CD14-positive monocyte (primary cell): Measurements from ENCODE around the gene MAP1LC3A. TPM values are rescaled to one million over a fixed set of nuclear protein-coding genes. Genes with fewer than 3 reads are reported as not detected.

ENCODE experiments used
- DNase-seq, 3 donors: peaks; one replicate each; pipeline ENCODE4 v3.0.0-alpha.2; 2011 to 2022
- H2AFZ ChIP-seq: 2 replicates; pipeline ENCODE4 v1.6.0; 2012; ENCODE audit warnings: mild to moderate bottlenecking, low read depth, low read length, inconsistent platforms; ENCODE audit not compliant: insufficient read depth, poor library complexity, severe bottlenecking
- H3K27ac ChIP-seq, 2 donors: 1 replicate in 1 of 2; 2 replicates in 1 of 2; pipeline ENCODE4 v1.5.1; 2012 to 2013; ENCODE audit warnings: low read length in 2 of 2, control low read depth in 1 of 2, inconsistent platforms in 1 of 2, low read depth in 1 of 2, mild to moderate bottlenecking in 1 of 2
- H3K27me3 ChIP-seq, 2 donors: one replicate each; pipeline versions ENCODE4 v1.6.0 to v1.6.1; 2011 to 2013; ENCODE audit warnings: low read length in 2 of 2; ENCODE audit not compliant: control insufficient read depth in 2 of 2, insufficient read depth in 2 of 2
- H3K36me3 ChIP-seq, 2 donors: replicated peaks in 1 of 2; 1 replicate in 1 of 2; 2 replicates in 1 of 2; pipeline versions ENCODE4 v1.5.1 to v1.6.1; 2012 to 2013; ENCODE audit warnings: low read length in 2 of 2, control low read depth in 1 of 2, inconsistent platforms in 1 of 2, mild to moderate bottlenecking in 1 of 2; ENCODE audit not compliant: insufficient read depth in 2 of 2, control insufficient read depth in 1 of 2
- H3K4me1 ChIP-seq, 2 donors: 1 replicate in 1 of 2; 2 replicates in 1 of 2; pipeline versions ENCODE4 v1.5.1 to v1.6.1; 2012 to 2013; ENCODE audit warnings: low read length in 2 of 2, control low read depth in 1 of 2, inconsistent platforms in 1 of 2, mild to moderate bottlenecking in 1 of 2, moderate library complexity in 1 of 2; ENCODE audit not compliant: insufficient read depth in 2 of 2, control insufficient read depth in 1 of 2
- H3K4me2 ChIP-seq: replicated peaks from 2 replicates; pipeline ENCODE3; 2012; ENCODE audit warnings: low read length, moderate library complexity, mild to moderate bottlenecking; ENCODE audit not compliant: poor library complexity, severe bottlenecking; ENCODE audit errors: extremely low read depth
- H3K4me3 ChIP-seq, 3 experiments: fragments of 200-600 bp in 1 of 3; sonication (generic) in 1 of 3; replicated peaks in 1 of 3; 1 replicate in 2 of 3; 2 replicates in 1 of 3; pipeline ENCODE4 v1.5.1; 2011 to 2013; ENCODE audit warnings: low read length in 3 of 3, mild to moderate bottlenecking in 3 of 3, control low read depth in 2 of 3, low read depth in 2 of 3, inconsistent platforms in 1 of 3, moderate library complexity in 1 of 3
- H3K79me2 ChIP-seq: 2 replicates; pipeline ENCODE4 v1.6.0; 2012; ENCODE audit warnings: mild to moderate bottlenecking, control low read depth, inconsistent platforms, low read length, moderate library complexity; ENCODE audit not compliant: insufficient read depth
- H3K9ac ChIP-seq: 2 replicates; pipeline ENCODE4 v1.6.0; 2017; ENCODE audit warnings: low read length, mild to moderate bottlenecking; ENCODE audit not compliant: insufficient read depth, poor library complexity, severe bottlenecking
- H3K9me3 ChIP-seq, 2 donors: replicated peaks in 1 of 2; 1 replicate in 1 of 2; 2 replicates in 1 of 2; pipeline versions ENCODE4 v1.5.1 to v1.6.1; 2012 to 2013; ENCODE audit warnings: low read length in 2 of 2, control low read depth in 1 of 2; ENCODE audit not compliant: control insufficient read depth in 1 of 2, insufficient read depth in 1 of 2
- H4K20me1 ChIP-seq: 2 replicates; pipeline ENCODE4 v1.6.0; 2012; ENCODE audit warnings: mild to moderate bottlenecking, low read length, control low read depth, moderate library complexity; ENCODE audit not compliant: insufficient read depth
- H3K27ac Mint-ChIP-seq, 7 donors: one replicate each; pipeline ENCODE4 v1.8.0; 2020; ENCODE audit warnings: mild to moderate bottlenecking in 7 of 7, mixed read lengths in 7 of 7, moderate library complexity in 6 of 7, inconsistent platforms in 2 of 7
- H3K27me3 Mint-ChIP-seq, 3 donors: one replicate each; pipeline ENCODE4 v1.8.0; 2021 to 2022; ENCODE audit warnings: low read depth in 3 of 3, mild to moderate bottlenecking in 3 of 3, mixed read lengths in 3 of 3, moderate library complexity in 3 of 3, inconsistent platforms in 1 of 3
- H3K36me3 Mint-ChIP-seq, 2 donors: one replicate each; pipeline ENCODE4 v1.8.0; 2020; ENCODE audit warnings: mixed read lengths in 2 of 2, inconsistent platforms in 1 of 2, mild to moderate bottlenecking in 1 of 2
- H3K4me1 Mint-ChIP-seq: one replicate; pipeline ENCODE4 v1.8.0; 2020; ENCODE audit warnings: mild to moderate bottlenecking, mixed read lengths
- H3K4me3 Mint-ChIP-seq, 2 donors: one replicate each; pipeline ENCODE4 v1.8.0; 2020; ENCODE audit warnings: mild to moderate bottlenecking in 2 of 2, mixed read lengths in 2 of 2, moderate library complexity in 1 of 2
- H3K9me3 Mint-ChIP-seq, 7 donors: one replicate each; pipeline ENCODE4 v1.8.0; 2020 to 2022; ENCODE audit warnings: mixed read lengths in 7 of 7, mild to moderate bottlenecking in 6 of 7, moderate library complexity in 6 of 7, inconsistent platforms in 2 of 7
- CTCF ChIP-seq: fragments of 200-600 bp; IDR thresholded peaks from one replicate; pipeline ENCODE4 v1.8.0; 2022; ENCODE audit warnings: antibody characterized with exemption, mild to moderate bottlenecking
- WGBS: methylation state at CpG from one replicate; pipeline ENCODE4 v1.1.5; 2013; ENCODE audit warnings: missing lambda C conversion rate; ENCODE audit not compliant: insufficient coverage; 5-methylcytosine and 5-hydroxymethylcytosine counted together
- intact Hi-C, 2 donors: fragments of 100-400 bp; cut with micrococcal nuclease; formaldehyde crosslinking; loops; one replicate each; pipeline versions ENCODE4 v1.15.0 to v1.15.1; 2023
- polyA plus RNA-seq, 3 donors: library from polyadenylated mRNA; depleted of rRNA in 1 of 3; unstranded in 2 of 3; stranded (reverse) in 1 of 3; fragments of 300-500 nt in 2 of 3; fragments of >200 nt in 1 of 3; fragmentation: Illumina TruSeq in 2 of 3; gene quantifications; 1 replicate in 2 of 3; 2 replicates in 1 of 3; pipeline ENCODE4 v1.2.3, GENCODE V29; 2012 to 2021

Gene MAP1LC3A
- polyA plus RNA-seq, 3 donors: 2.5 to 7.7 (median 2.6) TPM

GRCh38 chr20:34560614-34561013, 2.1 kb downstream of the MAP1LC3A start:
- Mint-ChIP-seq H3K9me3 (peaks cover 0 to 1% (median 0%) of the 10 kb centered on the region in 7 donors), H3K4me1 (peaks cover 5% of the 10 kb centered on the region), H3K27ac (peak overlapping the region in 2 of 7 donors; percentile 30 to 69), H3K36me3 (peaks cover 3 to 5% of the 10 kb centered on the region in 2 donors), H3K27me3 (peaks cover 0 to 2% (median 0%) of the 10 kb centered on the region in 3 donors), H3K4me3 (no peak overlapping the region)
- no peak overlapping the region for H2AFZ ChIP-seq
- peaks cover 7 to 16% of the 10 kb centered on the region in 2 donors for H3K4me1 ChIP-seq
- no peak overlapping the region for H3K4me3 ChIP-seq
- H3K27ac ChIP-seq: peak overlapping the region in 1 of 2 donors; percentile 8
- no peak overlapping the region for H3K4me2 ChIP-seq
- H3K36me3 ChIP-seq: no peaks in the 10 kb centered on the region
- H4K20me1 ChIP-seq: no peaks in the 10 kb centered on the region
- no peak for TF ChIP-seq CTCF
- H3K27me3 ChIP-seq: no peaks in the 10 kb centered on the region
- H3K9me3 ChIP-seq: no peaks in the 10 kb centered on the region
- no peak overlapping the region for H3K9ac ChIP-seq
- intact Hi-C loops: loop anchor here in 1 of 2 donors (5.0 kb wide), 1 partner anchor 147 kb away; no protein-coding TSS in a partner anchor
- DNase-seq: no peak
- 100% methylated on average over 5 of the region's 7 CpGs for WGBS
- no peaks in the 10 kb centered on the region for H3K79me2 ChIP-seq

- Mint-ChIP-seq H3K9me3 (peaks cover 0 to 1% (median 0%) of the 10 kb centered on the region in 7 donors), H3K4me1 (peaks cover 5% of the 10 kb centered on the region), H3K4me3 (no peak overlapping the region), H3K36me3 (peaks cover 4 to 5% of the 10 kb centered on the region in 2 donors), H3K27me3 (peaks cover 0 to 2% (median 0%) of the 10 kb centered on the region in 3 donors), H3K27ac (peak overlapping the region in 3 of 7 donors; percentile 23 to 60 (median 52))
- Histone ChIP-seq H4K20me1 (no peaks in the 10 kb centered on the region), H3K4me1 (peaks cover 7 to 16% of the 10 kb centered on the region in 2 donors), H3K36me3 (no peaks in the 10 kb centered on the region), H3K9me3 (no peaks in the 10 kb centered on the region), H3K27ac (peak overlapping the region in 1 of 2 donors; percentile 3), H3K9ac (no peak overlapping the region), H3K27me3 (no peaks in the 10 kb centered on the region), H2AFZ (no peak overlapping the region), H3K79me2 (no peaks in the 10 kb centered on the region), H3K4me3 (no peak overlapping the region), H3K4me2 (no peak overlapping the region)
- intact Hi-C loops: loop anchor here in 1 of 2 donors (5.0 kb wide), 1 partner anchor 146 kb away; no protein-coding TSS in a partner anchor
- 92% methylated on average over 10 of the region's 10 CpGs for WGBS
- no peak for TF ChIP-seq CTCF
- no peak for DNase-seq
Observed at GRCh38 chr20:34561661-34562060, 3.1 kb downstream of the MAP1LC3A start.
